SH-SY5Y (cell line): Measurements from ENCODE around the gene LRFN2.

Experiments
- GATA2 ChIP-seq: IDR thresholded peaks from 2 replicates; pipeline ENCODE4 v1.6.1; 2011; ENCODE audit warnings: mild to moderate bottlenecking, low read depth, low read length
- GATA3 ChIP-seq: IDR thresholded peaks from 2 replicates; pipeline ENCODE4 v1.6.1; 2011; ENCODE audit warnings: low read depth, mild to moderate bottlenecking, low read length, moderate library complexity

GRCh38 chr6:40630488-40630887 lies 43.3 kb upstream of the LRFN2 start:
- no peak for TF ChIP-seq GATA3
- TF ChIP-seq GATA2 = no peak
